Tibial artery (tissue), 4 donors: ENCODE measurements around the gene C1orf105.
"Not testable (repeated sequence)": the region's sequence is repeated elsewhere in the genome, so short reads cannot be mapped to it uniquely, and the experiment has no call there.

ENCODE experiments used
- DNase-seq, 2 donors: peaks; one replicate each; pipeline ENCODE4 v3.0.0-alpha.2; 2019
- H3K27ac ChIP-seq, 2 donors: fragments of 200-600 bp; sonication (generic) in 1 of 2; 1 replicate in 1 of 2; 2 replicates in 1 of 2; pipeline ENCODE4 v1.5.1; 2018 to 2019; ENCODE audit warnings: mild to moderate bottlenecking in 1 of 2
- H3K27me3 ChIP-seq, 2 donors: fragments of 200-600 bp; sonication (generic) in 1 of 2; one replicate each; pipeline versions ENCODE4 v1.5.1 to v1.6.0; 2016 to 2019
- H3K36me3 ChIP-seq, 3 donors: fragments of 200-600 bp; sonication (generic) in 2 of 3; one replicate each; pipeline ENCODE4 v1.5.1; 2016 to 2019; ENCODE audit warnings: mild to moderate bottlenecking in 2 of 3
- H3K4me1 ChIP-seq, 4 donors: fragments of 200-600 bp; sonication (generic) in 2 of 4; 1 replicate in 3 of 4; 2 replicates in 1 of 4; pipeline ENCODE4 v1.5.1; 2016 to 2019
- H3K4me3 ChIP-seq, 2 donors: fragments of 200-600 bp; sonication (generic) in 1 of 2; 1 replicate in 1 of 2; 2 replicates in 1 of 2; pipeline ENCODE4 v1.5.1; 2018 to 2019; ENCODE audit warnings: mild to moderate bottlenecking in 2 of 2
- H3K9me3 ChIP-seq, 3 donors: fragments of 200-600 bp; sonication (generic) in 1 of 3; one replicate each; pipeline ENCODE4 v1.5.1; 2016 to 2019
- intact Hi-C: fragments of 100-400 bp; cut with DNase I; formaldehyde crosslinking; loops from one replicate; pipeline ENCODE4 v1.15.0; 2023; ENCODE audit warnings: low total_unique reads
- TF ChIP-seq, protein P1 (sequence below), 2 experiments: fragments of 200-600 bp in 1 of 2; fragments of 450-650 bp in 1 of 2; IDR thresholded peaks; one replicate each; pipeline ENCODE4 v1.5.1; 2017 to 2019; ENCODE audit warnings: antibody characterized with exemption in 2 of 2, mild to moderate bottlenecking in 1 of 2, moderate library complexity in 1 of 2

Gene C1orf105

DNA sequence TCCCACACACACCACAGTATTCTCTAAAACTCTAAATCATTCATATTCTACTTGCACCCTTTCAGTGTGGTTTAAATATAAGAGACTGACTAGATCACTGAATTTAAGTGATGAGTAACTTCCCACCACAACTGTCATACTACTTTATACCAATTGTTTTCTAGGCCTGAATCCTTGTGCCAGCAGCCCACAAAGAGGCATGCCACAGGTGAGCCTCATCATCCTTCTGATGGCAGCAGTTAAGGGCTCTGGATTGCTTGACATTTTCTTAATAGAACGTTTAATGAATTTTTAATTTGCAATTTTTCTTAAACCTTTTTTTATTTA lies 9.6 kb downstream of the C1orf105 start:
- DNase-seq: no peak
- TF ChIP-seq, protein P1, sequence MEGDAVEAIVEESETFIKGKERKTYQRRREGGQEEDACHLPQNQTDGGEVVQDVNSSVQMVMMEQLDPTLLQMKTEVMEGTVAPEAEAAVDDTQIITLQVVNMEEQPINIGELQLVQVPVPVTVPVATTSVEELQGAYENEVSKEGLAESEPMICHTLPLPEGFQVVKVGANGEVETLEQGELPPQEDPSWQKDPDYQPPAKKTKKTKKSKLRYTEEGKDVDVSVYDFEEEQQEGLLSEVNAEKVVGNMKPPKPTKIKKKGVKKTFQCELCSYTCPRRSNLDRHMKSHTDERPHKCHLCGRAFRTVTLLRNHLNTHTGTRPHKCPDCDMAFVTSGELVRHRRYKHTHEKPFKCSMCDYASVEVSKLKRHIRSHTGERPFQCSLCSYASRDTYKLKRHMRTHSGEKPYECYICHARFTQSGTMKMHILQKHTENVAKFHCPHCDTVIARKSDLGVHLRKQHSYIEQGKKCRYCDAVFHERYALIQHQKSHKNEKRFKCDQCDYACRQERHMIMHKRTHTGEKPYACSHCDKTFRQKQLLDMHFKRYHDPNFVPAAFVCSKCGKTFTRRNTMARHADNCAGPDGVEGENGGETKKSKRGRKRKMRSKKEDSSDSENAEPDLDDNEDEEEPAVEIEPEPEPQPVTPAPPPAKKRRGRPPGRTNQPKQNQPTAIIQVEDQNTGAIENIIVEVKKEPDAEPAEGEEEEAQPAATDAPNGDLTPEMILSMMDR (IDR thresholded peaks at IDR 0.05): no peak
- no peaks in the 10 kb centered on the region for H3K9me3 ChIP-seq
- peaks cover 0 to 7% (median 0%) of the 10 kb centered on the region in 3 donors for H3K36me3 ChIP-seq
- intact Hi-C loops: no loop called here
- H3K4me1 ChIP-seq: peaks cover 0 to 5% (median 0%) of the 10 kb centered on the region in 4 donors
- H3K4me3 ChIP-seq: no peak overlapping the region
- H3K27me3 ChIP-seq: no peaks in the 10 kb centered on the region
- H3K27ac ChIP-seq: no peak overlapping the region

DNA sequence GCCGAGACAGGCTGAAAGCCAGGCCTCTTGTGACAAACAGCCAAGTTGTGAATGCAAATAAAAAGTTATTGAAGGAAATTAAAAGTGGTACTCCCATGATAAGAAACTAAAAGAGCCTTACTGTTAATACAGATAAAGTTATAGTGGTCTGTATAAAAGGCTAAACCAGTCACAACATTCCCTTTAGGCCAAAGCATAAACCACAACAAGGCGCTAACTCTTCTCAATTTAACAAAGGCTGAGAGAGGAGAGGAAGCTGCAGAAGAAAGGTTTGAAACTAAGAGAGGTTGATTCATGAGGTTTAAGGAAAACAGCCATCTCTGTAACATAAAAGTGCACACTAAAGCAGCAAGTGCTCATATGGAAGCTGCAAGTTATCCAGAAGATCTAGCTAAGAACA lies 10.7 kb downstream of the C1orf105 start:
- Histone ChIP-seq H3K9me3 (no peaks in the 10 kb centered on the region), H3K36me3 (peaks cover 0 to 7% (median 0%) of the 10 kb centered on the region in 3 donors), H3K27me3 (no peaks in the 10 kb centered on the region), H3K4me3 (no peak overlapping the region), H3K27ac (no peak overlapping the region), H3K4me1 (peaks cover 0 to 5% (median 0%) of the 10 kb centered on the region in 4 donors)
- no peak for DNase-seq
- intact Hi-C loops: no loop called here
- TF ChIP-seq, protein P1 (IDR thresholded peaks at IDR 0.05): no peak

DNA sequence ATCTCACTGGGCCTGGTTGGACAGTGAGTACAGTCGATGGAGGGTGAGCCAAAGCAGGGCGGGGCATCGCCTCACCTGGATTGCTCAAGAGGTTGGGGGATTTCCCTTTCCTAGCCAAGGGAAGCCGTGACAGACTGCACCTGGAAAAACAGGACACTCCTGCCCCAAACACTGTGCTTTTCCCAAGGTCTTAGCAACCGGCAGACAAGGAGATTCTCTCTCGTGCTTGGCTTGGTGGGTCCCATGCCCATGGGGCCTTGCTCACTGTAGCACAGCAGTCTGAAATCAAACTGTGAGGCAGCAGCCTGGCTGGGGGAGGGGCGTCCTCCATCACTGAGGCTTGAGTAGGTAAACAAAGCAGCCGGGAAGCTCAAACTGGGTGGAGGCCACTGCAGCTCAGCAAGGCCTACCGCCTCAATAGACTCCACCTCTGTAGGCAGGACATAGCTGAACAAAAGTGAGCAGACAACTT lies 11.3 kb downstream of the C1orf105 start:
- intact Hi-C loops: no loop called here

DNA sequence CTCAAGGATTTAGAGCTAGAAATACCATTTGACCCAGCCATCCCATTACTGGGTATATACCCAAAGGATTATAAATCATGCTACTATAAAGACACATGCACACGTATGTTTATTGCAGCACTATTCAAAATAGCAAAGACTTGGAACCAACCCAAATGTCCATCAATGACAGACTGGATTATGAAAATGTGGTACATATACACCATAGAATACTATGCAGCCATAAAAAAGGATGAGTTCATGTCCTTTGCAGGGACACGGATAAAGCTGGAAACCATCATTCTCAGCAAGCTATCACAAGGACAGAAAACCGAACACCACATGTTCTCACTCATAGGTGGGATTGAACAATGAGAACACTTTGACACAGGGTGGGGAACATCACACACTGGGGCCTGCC lies 16.7 kb downstream of the C1orf105 start:
- H3K4me3 ChIP-seq, H3K27me3 ChIP-seq, DNase-seq, H3K27ac ChIP-seq, H3K9me3 ChIP-seq, intact Hi-C loops, H3K4me1 ChIP-seq: not testable (repeated sequence)
- peaks cover 0 to 11% (median 0%) of the 10 kb centered on the region in 3 donors for H3K36me3 ChIP-seq

More for the DNA sequence above, 11.3 kb downstream of the C1orf105 start:
- Histone ChIP-seq H3K4me1 (peaks cover 0 to 5% (median 0%) of the 10 kb centered on the region in 4 donors), H3K4me3 (no peak overlapping the region), H3K27me3 (no peaks in the 10 kb centered on the region), H3K36me3 (peaks cover 0 to 7% (median 0%) of the 10 kb centered on the region in 3 donors), H3K27ac (no peak overlapping the region), H3K9me3 (no peaks in the 10 kb centered on the region)
- DNase-seq: no peak
- TF ChIP-seq, protein P1 (IDR thresholded peaks at IDR 0.05): no peak

DNA sequence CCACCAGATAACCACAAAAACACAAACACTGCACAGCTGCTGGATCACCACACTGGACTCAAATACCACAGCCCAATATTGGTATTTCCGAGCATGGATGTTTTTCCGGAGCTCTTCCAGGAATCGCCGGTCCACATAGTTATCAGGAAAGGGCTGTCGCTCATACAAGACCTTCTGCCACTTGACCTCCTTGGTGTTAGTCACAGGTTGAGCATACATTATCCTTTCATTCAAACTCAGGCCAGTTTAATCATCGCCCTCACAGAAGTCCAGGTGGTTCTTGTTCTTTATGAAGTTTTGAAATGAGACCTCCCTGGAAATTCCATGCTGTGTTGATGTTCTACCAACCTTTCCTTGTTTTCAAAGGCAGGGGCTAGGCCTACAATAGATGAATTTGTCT lies 21.9 kb downstream of the C1orf105 start:
- Histone ChIP-seq H3K36me3 (peaks cover 0 to 11% (median 0%) of the 10 kb centered on the region in 3 donors), H3K9me3 (no peaks in the 10 kb centered on the region), H3K27ac (no peak overlapping the region), H3K4me1 (peaks cover 0 to 23% (median 9%) of the 10 kb centered on the region in 4 donors), H3K27me3 (no peaks in the 10 kb centered on the region), H3K4me3 (peak overlapping the region in 1 of 2 donors; percentile 89)
- TF ChIP-seq, protein P1 (IDR thresholded peaks at IDR 0.05): no peak
- DNase-seq: no peak
- intact Hi-C loops: loop anchor here (10.0 kb wide), 2 partner anchors 118 to 638 kb away; no protein-coding TSS in a partner anchor

DNA sequence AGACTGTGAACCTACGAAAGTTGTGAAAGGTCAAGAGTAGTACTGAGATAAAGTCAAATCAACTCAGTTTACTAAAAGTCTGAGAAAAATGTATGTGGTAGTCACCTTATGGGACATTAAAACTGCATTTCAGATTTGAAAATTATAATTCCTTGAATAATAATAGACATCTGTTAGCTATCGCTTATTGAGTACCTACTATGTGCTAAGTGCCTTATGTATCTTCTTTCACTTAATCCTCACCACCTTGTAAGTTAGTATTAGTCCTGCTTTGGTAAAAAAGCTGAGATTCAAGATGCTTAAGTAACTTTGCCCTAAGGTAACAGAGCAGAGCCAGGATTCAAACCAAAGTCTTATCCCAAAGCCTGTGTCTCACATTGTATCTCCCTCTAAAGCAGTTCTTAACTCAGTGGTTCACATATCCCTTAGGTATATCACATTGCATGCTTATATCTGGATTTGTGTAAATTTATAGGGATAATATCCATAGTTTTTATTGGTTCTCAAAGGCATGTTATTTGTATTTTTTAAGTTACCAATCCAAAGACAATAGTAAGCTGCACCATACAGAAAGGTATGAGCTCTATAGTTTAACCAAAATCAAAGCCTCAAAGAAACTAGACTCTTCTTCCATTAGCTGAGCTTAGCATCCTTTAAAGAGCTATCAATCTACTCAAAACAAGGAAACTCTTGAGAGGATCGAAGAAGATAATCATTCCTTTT lies 22.5 kb downstream of the C1orf105 start:
- intact Hi-C loops: loop anchor here (10.0 kb wide), 2 partner anchors 118 to 638 kb away; no protein-coding TSS in a partner anchor
- H3K4me3 ChIP-seq: peak overlapping the region; percentile 89 to 99
- TF ChIP-seq, protein P1 (IDR thresholded peaks at IDR 0.05): no peak
- peaks cover 0 to 23% (median 9%) of the 10 kb centered on the region in 4 donors for H3K4me1 ChIP-seq
- H3K9me3 ChIP-seq: no peaks in the 10 kb centered on the region
- no peaks in the 10 kb centered on the region for H3K27me3 ChIP-seq
- peaks cover 0 to 11% (median 0%) of the 10 kb centered on the region in 3 donors for H3K36me3 ChIP-seq
- no peak for DNase-seq
- peak overlapping the region; percentile 84 to 91 for H3K27ac ChIP-seq
